ENCODE results near the gene SRGAP3.

SRGAP3 gene

DNA sequence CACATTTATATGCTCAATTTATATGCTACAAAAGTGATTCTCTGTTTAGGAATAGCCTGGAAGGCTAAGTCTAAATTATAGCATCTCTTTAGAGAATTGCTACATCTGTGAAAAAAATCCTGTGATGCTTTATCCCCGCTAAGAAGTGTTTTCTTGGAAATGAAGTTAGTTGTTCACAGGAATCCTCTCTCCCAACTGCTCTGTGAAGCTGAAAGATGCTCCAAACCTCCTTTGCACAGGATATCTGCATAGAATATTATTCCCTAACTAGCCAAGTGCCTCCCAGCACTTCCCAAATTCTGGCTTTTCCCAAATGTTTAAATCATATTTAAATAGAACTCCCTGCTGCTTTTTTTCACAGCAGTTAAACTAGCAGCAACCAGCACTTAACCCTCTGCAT is 132.2 kb downstream of the SRGAP3 start:
- no peak for TF ChIP-seq Cebpa-rat (IDR thresholded peaks at IDR 0.05)
- Histone ChIP-seq H3K4me1 (no peaks in the 10 kb centered on the region), H3K4me3 (no peak overlapping the region), H4K20me1 (no peaks in the 10 kb centered on the region), H3K9me3 (peaks cover 6% of the 10 kb centered on the region; the same call in 1 of the 2 replicates), H3K4me2 (no peak overlapping the region), H3K27me3 (no peaks in the 10 kb centered on the region), H3K36me3 (0 out of 2 replicates have a peak, but pooled peaks cover 6% of the 10 kb centered on the region), H3K9ac (no peak overlapping the region), H3K27ac (no peak overlapping the region)

DNA sequence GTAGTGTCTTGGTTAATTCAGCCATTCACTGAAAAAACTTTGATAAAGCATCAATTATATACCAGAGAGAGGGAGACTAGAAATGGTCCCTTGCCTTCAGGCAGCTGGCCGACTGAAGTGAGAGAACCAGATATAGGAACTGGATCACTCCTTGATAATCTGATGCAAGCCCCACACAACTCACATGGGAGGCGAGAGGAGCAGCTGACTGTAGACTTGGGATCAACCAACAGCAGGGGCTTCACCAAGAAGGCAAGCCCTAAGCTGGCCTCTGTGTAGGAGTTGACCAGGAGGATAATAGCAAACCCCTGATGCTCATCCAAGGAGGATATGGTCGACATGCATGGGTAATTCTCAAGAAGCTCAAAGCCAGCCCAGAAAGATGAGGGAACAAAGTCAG is 133.1 kb downstream of the SRGAP3 start:
- Histone ChIP-seq H3K4me2 (no peak overlapping the region), H3K4me3 (no peak overlapping the region), H4K20me1 (no peaks in the 10 kb centered on the region), H3K27ac (no peak overlapping the region), H3K9me3 (peaks cover 6% of the 10 kb centered on the region; the same call in 1 of the 2 replicates), H3K4me1 (no peaks in the 10 kb centered on the region), H3K27me3 (no peaks in the 10 kb centered on the region), H3K36me3 (0 out of 2 replicates have a peak, but pooled peaks cover under 1% of the 10 kb centered on the region), H3K9ac (no peak overlapping the region)
- no peak for TF ChIP-seq Cebpa-rat (IDR thresholded peaks at IDR 0.05)

DNA sequence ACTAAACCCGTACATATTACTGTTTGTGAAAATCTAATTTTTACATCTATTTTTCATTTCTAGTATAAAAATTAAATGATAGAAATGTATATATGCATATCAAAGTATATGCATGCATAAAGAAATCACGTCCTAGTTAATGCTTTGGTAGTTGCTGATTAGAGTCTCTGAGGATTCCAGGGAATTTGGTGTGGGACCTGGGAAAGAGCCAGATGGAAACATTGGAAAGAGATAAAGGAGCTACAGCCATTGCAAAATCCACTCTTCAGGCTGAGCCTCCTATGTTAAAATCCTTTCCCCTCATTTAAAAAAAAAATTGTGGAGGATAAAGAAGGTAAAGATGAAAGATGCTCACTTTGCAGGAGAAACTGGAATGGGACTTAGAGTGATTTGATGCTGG is 134.1 kb downstream of the SRGAP3 start:
- H3K4me2 ChIP-seq, result no peak overlapping the region

DNA sequence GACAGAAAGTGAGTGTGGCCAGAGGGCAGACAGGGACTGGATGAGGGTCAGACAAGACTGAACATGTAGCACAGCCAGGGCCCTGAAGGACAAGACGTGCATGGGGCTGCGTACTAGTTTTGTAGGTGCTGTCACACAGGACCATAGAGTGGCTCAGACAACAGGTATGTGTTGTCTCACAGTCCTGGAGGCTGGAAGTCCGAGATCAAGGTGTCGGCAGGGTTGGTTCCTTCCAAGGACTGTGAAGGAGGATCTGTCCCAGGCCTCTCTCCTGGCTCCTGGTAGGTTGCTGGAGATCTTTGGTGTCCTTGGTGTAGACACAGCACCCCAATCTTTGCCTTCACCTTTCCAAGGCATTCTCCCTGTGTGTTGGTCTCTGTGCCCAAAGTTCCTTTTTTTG is 136.4 kb downstream of the SRGAP3 start:
- Histone ChIP-seq H3K4me3 (no peak overlapping the region), H3K27me3 (no peaks in the 10 kb centered on the region), H3K9ac (no peak overlapping the region), H3K27ac (no peak overlapping the region), H4K20me1 (no peaks in the 10 kb centered on the region), H3K9me3 (peaks cover 6% of the 10 kb centered on the region; the same call in 1 of the 2 replicates), H3K4me1 (peaks cover 28% of the 10 kb centered on the region), H3K4me2 (no peak overlapping the region), H3K36me3 (no peaks in the 10 kb centered on the region)
- no peak for TF ChIP-seq Cebpa-rat (IDR thresholded peaks at IDR 0.05)

More for the DNA sequence above, 134.1 kb downstream of the SRGAP3 start:
- Histone ChIP-seq H3K27me3 (no peaks in the 10 kb centered on the region), H3K27ac (no peak overlapping the region), H4K20me1 (no peaks in the 10 kb centered on the region), H3K9ac (no peak overlapping the region), H3K4me1 (peaks cover 5% of the 10 kb centered on the region), H3K36me3 (no peaks in the 10 kb centered on the region), H3K9me3 (peaks cover 6% of the 10 kb centered on the region; the same call in 1 of the 2 replicates), H3K4me3 (no peak overlapping the region)
- no peak for TF ChIP-seq Cebpa-rat (IDR thresholded peaks at IDR 0.05)

DNA sequence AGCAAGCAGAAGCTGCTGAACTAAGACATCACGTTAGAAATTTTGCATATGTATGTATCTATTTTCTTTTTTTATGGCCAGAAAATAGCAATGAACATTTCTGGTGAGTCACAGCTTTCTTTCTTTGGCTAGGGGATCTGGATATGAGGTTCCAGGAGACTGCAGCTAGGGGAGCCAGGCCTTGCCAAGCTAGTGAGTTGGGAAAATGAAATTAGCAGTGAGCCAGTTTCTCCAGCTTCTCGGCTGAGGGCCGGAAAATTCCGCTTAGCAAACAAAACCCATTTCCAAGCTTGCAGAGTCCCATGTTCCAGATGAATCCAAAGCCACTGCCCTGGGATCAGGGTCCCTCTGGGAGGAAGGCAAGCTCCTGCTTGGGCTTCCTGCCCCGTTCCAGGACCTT is 137.6 kb downstream of the SRGAP3 start:
- Histone ChIP-seq H3K36me3 (no peaks in the 10 kb centered on the region), H3K4me2 (no peak overlapping the region), H4K20me1 (no peaks in the 10 kb centered on the region), H3K27me3 (no peaks in the 10 kb centered on the region), H3K9ac (no peak overlapping the region), H3K9me3 (peaks cover 6% of the 10 kb centered on the region; the same call in 1 of the 2 replicates), H3K27ac (no peak overlapping the region), H3K4me3 (no peak overlapping the region), H3K4me1 (peaks cover 28% of the 10 kb centered on the region)
- TF ChIP-seq Cebpa-rat (IDR thresholded peaks at IDR 0.05), result no peak

DNA sequence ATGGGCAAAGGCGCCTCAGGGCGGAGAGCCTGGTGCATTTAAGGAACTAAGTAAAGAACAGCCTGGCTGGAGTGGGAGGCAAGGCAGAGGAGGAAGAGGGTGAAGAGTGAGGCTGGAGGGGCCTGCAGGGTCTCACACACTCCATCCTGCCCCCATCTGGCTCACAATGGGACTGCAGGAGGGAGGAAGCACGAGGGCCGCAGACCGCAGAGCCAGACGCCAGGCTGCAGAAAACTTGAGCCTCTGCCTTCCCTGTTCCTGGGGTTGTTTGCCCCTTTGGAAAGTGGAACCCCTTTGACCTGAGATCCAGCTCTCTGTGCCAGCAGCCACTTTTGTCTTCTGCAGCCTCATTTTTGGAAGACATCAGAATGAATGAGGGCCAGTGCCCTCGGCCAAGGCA is 138.0 kb downstream of the SRGAP3 start:
- Histone ChIP-seq H3K27ac (peak overlapping the region; percentile 15; the same call in 1 of the 2 replicates), H3K9ac (no peak overlapping the region), H3K4me3 (no peak overlapping the region), H3K9me3 (peaks cover 6% of the 10 kb centered on the region; the same call in 1 of the 2 replicates), H3K4me1 (peaks cover 28% of the 10 kb centered on the region), H3K36me3 (no peaks in the 10 kb centered on the region), H3K4me2 (no peak overlapping the region), H3K27me3 (no peaks in the 10 kb centered on the region), H4K20me1 (no peaks in the 10 kb centered on the region)
- no peak for TF ChIP-seq Cebpa-rat (IDR thresholded peaks at IDR 0.05)

DNA sequence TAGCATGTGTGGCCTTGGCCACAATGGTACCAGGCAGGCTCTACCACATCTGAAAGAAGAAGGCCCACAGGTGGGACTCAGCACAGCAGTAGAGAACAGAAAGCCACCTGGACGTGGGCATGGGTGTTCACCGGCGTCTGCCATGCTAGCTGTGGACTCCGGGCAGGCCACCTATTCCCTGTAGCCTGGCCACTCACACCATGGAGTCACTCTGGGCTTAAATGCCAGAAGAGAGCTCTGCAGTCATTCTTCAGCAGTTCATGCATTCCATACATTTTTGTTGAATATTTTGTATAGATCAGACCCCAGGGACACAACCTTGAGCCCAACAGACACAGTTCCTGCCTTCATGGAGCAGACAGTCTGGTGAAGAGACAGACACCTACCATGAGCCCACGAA is 138.6 kb downstream of the SRGAP3 start:
- H3K27me3 ChIP-seq, result no peaks in the 10 kb centered on the region
- peak overlapping the region; percentile 16; the same call in 1 of the 2 replicates for H3K27ac ChIP-seq
- peak overlapping the region; percentile 61 for H3K4me2 ChIP-seq
- H3K36me3 ChIP-seq, result no peaks in the 10 kb centered on the region
- H3K4me3 ChIP-seq, result no peak overlapping the region
- H3K9me3 ChIP-seq, result peaks cover 10% of the 10 kb centered on the region; the same call in 1 of the 2 replicates
- H4K20me1 ChIP-seq, result no peaks in the 10 kb centered on the region
- no peak overlapping the region for H3K9ac ChIP-seq
- peaks cover 28% of the 10 kb centered on the region for H3K4me1 ChIP-seq
- TF ChIP-seq Cebpa-rat (IDR thresholded peaks at IDR 0.05), result no peak

DNA sequence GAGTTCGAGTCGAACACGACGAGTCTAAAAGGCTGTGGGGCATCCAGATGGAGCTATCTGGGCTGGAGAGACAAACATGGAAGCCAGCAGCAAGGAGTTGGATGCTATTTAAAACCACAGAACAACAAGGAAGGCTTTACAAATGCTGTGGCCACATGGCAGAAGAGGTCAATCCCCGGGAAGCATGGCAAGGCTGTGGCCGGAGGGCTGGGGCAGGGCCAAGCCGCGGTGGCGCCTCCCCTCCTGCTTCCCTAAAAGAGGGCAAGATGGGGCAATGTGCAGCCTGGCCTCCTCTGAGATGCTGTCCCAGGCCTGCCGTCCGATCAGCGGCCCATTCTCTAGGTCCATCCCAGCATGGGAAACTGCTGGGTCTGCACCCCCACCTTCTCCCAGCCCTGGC is 139.1 kb downstream of the SRGAP3 start:
- H3K27me3 ChIP-seq, result no peaks in the 10 kb centered on the region
- H3K9me3 ChIP-seq, result peaks cover 10% of the 10 kb centered on the region; the same call in 1 of the 2 replicates
- no peaks in the 10 kb centered on the region for H4K20me1 ChIP-seq
- peak overlapping the region; percentile 61 for H3K4me2 ChIP-seq
- H3K27ac ChIP-seq, result peak overlapping the region; percentile 16; the same call in 1 of the 2 replicates
- no peaks in the 10 kb centered on the region for H3K36me3 ChIP-seq
- TF ChIP-seq Cebpa-rat (IDR thresholded peaks at IDR 0.05), result no peak
- no peak overlapping the region for H3K4me3 ChIP-seq
- no peak overlapping the region for H3K9ac ChIP-seq
- peaks cover 28% of the 10 kb centered on the region for H3K4me1 ChIP-seq

DNA sequence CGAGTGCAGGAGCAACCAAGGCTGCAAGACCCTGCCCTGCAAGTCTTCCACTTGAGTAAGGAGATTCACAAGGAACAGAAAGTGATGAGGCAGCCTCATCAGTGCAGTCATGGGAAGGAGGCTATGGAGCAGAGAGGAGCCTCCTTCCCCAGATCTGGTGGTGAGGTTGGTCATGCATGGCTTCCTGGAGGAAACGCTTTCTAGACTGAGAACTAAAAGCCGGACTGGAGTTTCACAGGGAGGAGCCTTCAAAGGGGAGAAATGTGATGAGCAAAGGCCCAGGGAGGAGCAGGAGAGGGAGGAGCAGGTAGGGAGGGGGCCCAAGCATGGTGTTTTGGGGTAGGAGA is 139.9 kb downstream of the SRGAP3 start:
- Histone ChIP-seq H4K20me1 (no peaks in the 10 kb centered on the region), H3K9ac (no peak overlapping the region), H3K27me3 (no peaks in the 10 kb centered on the region), H3K4me2 (peak overlapping the region; percentile 61), H3K27ac (peak overlapping the region; percentile 16; the same call in 1 of the 2 replicates), H3K9me3 (peaks cover 10% of the 10 kb centered on the region; the same call in 1 of the 2 replicates), H3K36me3 (peaks cover 3% of the 10 kb centered on the region; the same call in 1 of the 2 replicates), H3K4me3 (peak overlapping the region; percentile 11; the same call in 1 of the 2 replicates), H3K4me1 (peaks cover 28% of the 10 kb centered on the region)
- no peak for TF ChIP-seq Cebpa-rat (IDR thresholded peaks at IDR 0.05)

DNA sequence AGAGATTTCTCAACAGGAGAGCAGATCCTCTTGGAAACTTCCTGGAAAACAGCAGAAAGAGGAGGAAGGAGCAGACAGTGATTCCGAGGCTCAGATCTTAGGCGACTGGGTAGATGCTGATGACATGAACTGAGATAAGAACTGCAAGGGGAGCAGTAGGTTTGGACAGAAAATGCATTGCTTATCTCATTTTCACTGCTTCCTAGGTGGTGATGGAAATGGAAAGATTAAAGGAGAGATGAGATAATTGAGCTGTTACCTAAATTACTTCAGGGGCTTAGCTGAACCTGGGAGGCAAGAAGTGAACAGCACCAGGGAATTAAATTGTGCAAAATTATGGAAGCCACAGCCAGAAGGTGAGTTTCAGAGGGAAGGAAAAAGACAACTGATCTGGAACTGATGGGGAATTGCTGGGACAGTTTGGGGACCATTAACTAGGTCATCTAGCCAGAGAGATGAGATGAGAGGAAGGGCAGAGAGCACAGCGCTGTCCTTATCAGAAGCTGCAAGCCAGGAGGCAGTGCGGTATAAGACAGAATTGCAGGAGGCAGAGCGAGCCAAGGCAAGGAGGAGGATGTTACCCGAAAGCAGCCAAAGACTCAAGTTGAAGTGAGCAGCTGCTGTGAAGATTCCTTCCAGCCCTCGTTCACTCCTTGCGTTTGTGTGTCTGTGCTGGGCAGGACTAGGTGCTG is 140.4 kb downstream of the SRGAP3 start:
- H4K20me1 ChIP-seq, result no peaks in the 10 kb centered on the region
- peak overlapping the region; percentile 61 for H3K4me2 ChIP-seq
- H3K27me3 ChIP-seq, result no peaks in the 10 kb centered on the region
- no peak for TF ChIP-seq Cebpa-rat (IDR thresholded peaks at IDR 0.05)
- peak overlapping the region; percentile 11; the same call in 1 of the 2 replicates for H3K4me3 ChIP-seq
- peaks cover 7% of the 10 kb centered on the region; the same call in 1 of the 2 replicates for H3K36me3 ChIP-seq
- peaks cover 10% of the 10 kb centered on the region; the same call in 1 of the 2 replicates for H3K9me3 ChIP-seq
- H3K27ac ChIP-seq, result peak overlapping the region; percentile 0; the same call in 1 of the 2 replicates
- H3K9ac ChIP-seq, result no peak overlapping the region
- H3K4me1 ChIP-seq, result peaks cover 28% of the 10 kb centered on the region

Data from BLaER1 (cell line).